ENCODE data around the gene RGS14. TPM values are rescaled to one million over a fixed set of nuclear protein-coding genes. Genes with fewer than 3 reads are reported as not detected.

RGS14 gene
- total RNA-seq, 2 donors from 2014 or later = 9.1 to 10.1 TPM

DNA sequence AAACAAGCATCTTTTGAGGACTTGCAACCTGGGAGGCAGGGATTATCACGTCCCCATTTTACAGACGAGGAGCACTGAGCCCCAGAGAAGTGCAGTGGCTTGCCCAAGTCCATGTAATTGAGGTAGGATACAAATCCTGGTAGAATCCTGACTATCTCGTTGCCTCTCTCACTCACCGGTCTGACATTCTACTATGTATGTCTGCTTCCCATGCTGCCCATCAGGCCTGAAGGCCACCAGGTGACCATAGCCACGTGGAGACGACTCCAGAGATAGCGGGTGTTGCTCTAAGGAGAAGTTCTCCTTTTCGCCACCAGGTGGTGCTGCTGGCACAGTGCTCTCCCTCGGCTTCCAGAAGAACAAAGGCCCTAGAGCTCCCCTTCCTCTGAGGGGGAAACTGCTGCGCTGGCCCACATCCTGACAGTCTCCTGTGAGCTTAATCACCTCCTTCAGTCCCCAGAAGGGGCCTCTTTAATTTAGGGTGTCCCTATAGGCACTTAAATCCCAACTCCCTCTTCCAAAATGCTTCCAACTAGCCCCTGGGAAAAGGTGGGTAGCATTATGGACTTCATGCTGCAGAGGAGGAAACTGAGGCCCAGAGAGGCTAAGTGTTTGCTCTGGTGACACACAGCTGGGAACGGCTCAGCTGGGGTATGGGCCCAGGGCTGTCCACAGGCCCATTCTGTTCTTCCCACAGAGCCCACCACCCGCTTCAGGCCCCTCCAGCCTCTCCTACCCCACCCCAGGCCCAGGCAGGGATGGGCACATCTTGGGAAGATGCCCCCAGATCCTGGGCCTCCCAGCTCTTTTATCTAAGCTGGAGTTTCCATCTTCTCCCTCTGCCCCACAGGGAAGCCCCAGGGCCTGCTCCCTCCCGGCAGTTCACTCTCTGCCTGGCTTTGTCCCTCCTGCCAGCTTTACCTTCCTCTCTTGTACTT lies 32.9 kb downstream of the RGS14 start:
- TF ChIP-seq, protein P1, sequence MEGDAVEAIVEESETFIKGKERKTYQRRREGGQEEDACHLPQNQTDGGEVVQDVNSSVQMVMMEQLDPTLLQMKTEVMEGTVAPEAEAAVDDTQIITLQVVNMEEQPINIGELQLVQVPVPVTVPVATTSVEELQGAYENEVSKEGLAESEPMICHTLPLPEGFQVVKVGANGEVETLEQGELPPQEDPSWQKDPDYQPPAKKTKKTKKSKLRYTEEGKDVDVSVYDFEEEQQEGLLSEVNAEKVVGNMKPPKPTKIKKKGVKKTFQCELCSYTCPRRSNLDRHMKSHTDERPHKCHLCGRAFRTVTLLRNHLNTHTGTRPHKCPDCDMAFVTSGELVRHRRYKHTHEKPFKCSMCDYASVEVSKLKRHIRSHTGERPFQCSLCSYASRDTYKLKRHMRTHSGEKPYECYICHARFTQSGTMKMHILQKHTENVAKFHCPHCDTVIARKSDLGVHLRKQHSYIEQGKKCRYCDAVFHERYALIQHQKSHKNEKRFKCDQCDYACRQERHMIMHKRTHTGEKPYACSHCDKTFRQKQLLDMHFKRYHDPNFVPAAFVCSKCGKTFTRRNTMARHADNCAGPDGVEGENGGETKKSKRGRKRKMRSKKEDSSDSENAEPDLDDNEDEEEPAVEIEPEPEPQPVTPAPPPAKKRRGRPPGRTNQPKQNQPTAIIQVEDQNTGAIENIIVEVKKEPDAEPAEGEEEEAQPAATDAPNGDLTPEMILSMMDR (IDR thresholded peaks at IDR 0.05) = peak; percentile 99
- Histone ChIP-seq H3K27me3 (no peaks in the 10 kb centered on the region), H3K36me3 (no peaks in the 10 kb centered on the region), H3K4me3 (no peak overlapping the region), H3K9me3 (no peaks in the 10 kb centered on the region), H3K27ac (peak overlapping the region; percentile 11), H3K9ac (ENCODE audit: low read depth in 2 of 2, low read length in 2 of 2) (peak overlapping the region in 1 of 2 donors; percentile 31), H3K4me1 (peaks cover 9% of the 10 kb centered on the region)
- DNase-seq = peak; percentile 90
- intact Hi-C loops (cut with DNase I) = loop anchor here (2.0 kb wide), 1 partner anchor 64 kb away; no protein-coding TSS in a partner anchor

DNA sequence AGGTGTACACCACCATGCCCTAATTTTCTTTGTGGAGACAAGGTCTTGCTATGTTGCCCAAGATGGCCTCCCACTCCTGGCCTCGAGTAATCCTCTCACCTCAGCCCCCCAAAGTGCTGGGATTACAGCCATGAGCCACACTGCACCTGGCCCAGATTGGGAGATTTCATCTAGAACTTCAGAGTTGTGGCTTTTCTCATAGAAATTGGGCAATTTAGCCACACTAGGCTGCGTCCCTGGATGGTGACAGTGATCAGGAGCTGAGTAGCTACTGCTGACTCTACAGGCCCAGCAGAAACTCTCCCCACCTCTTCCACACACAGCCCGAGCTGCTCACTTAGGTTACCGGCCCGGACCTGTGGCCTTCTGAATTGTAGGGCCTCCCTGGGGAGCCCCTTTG lies 35.0 kb downstream of the RGS14 start:
- intact Hi-C loops (cut with DNase I) = no loop called here
- H3K27me3 ChIP-seq = no peaks in the 10 kb centered on the region
- no peak overlapping the region for H3K4me3 ChIP-seq
- H3K36me3 ChIP-seq = no peaks in the 10 kb centered on the region
- TF ChIP-seq, protein P1 (IDR thresholded peaks at IDR 0.05) = no peak
- H3K9me3 ChIP-seq = no peaks in the 10 kb centered on the region
- no peak for DNase-seq
- peaks cover 9% of the 10 kb centered on the region for H3K4me1 ChIP-seq
- H3K9ac ChIP-seq (ENCODE audit: low read depth in 2 of 2, low read length in 2 of 2) = no peak overlapping the region
- H3K27ac ChIP-seq = no peak overlapping the region

DNA sequence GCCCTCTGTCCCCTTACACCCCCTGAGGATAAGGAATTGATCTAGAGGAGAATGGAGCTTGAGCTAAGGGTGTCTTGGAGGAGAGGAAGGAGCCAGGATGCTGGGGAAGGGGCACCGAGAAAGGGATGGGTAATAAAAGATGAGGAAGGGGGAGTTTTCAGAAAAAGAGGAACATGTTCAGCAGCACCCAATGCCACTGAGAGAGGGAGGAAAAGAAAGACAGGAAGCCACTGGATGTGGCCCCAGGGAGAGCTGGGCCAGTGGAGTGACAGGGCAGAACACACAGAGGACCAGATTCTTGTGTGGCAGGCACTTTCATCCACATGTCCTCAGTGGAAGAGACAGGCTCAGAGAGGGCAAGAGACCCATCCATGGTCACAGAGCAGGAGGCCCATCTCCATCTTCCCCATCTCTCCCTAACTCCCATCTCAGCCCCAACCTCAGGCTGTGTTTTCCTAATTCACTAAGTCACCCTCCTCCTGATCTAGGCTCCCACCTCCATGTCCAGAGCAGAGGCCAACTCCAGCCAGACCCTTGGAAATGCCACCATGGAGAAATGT lies 35.6 kb downstream of the RGS14 start:
- TF ChIP-seq, protein P1 (IDR thresholded peaks at IDR 0.05) = no peak
- no peaks in the 10 kb centered on the region for H3K9me3 ChIP-seq
- H3K27me3 ChIP-seq = no peaks in the 10 kb centered on the region
- H3K36me3 ChIP-seq = no peaks in the 10 kb centered on the region
- intact Hi-C loops (cut with DNase I) = no loop called here
- peaks cover 9% of the 10 kb centered on the region for H3K4me1 ChIP-seq
- no peak for DNase-seq
- no peak overlapping the region for H3K27ac ChIP-seq
- H3K9ac ChIP-seq (ENCODE audit: low read depth in 2 of 2, low read length in 2 of 2) = no peak overlapping the region
- no peak overlapping the region for H3K4me3 ChIP-seq

DNA sequence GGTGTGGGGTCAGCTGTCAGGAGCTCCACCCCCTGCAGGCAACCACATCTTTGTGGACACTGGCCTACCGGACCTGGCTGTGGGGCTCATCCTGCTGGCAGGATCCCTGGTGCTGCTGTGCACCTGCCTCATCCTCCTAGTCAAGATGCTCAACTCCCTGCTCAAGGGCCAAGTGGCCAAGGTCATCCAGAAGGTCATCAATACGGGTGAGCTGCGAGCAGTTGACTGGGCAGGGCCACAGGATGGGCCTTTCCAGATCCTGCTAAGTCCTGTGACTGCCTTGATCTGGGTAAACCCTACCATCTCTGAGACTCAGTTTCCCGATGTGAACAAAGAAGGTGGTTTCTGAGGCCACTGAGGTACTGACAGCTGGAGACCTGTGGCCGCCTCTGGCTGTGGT lies 36.3 kb downstream of the RGS14 start:
- intact Hi-C loops (cut with DNase I) = no loop called here
- no peaks in the 10 kb centered on the region for H3K9me3 ChIP-seq
- peaks cover 9% of the 10 kb centered on the region for H3K4me1 ChIP-seq
- no peak overlapping the region for H3K27ac ChIP-seq
- no peak overlapping the region for H3K4me3 ChIP-seq
- TF ChIP-seq, protein P1 (IDR thresholded peaks at IDR 0.05) = no peak
- H3K27me3 ChIP-seq = no peaks in the 10 kb centered on the region
- no peaks in the 10 kb centered on the region for H3K36me3 ChIP-seq
- DNase-seq = no peak
- no peak overlapping the region for H3K9ac ChIP-seq (ENCODE audit: low read depth in 2 of 2, low read length in 2 of 2)

DNA sequence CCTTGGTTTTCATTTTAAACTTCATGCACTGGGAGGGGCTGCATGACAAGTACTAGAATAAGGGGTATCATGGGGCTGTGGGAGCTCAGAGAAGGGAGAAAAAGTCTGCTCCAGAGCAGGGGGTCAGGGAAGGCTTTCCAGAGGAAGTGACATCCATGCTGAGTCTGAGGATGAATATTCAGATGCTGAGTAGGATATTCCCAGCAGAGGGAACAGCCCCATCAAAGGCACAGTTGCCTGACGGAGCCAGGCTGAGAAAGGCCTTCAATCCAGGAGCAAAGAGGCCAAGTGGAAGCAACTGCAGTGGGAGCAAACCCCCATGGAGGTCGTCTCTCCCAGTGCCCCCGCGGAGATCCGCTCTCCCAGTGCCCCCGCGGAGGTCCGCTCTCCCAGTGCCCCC lies 38.4 kb downstream of the RGS14 start:
- DNase-seq = no peak
- Histone ChIP-seq H3K4me3 (no peak overlapping the region), H3K27ac (no peak overlapping the region), H3K4me1 (peaks cover 5% of the 10 kb centered on the region), H3K9me3 (no peaks in the 10 kb centered on the region), H3K36me3 (no peaks in the 10 kb centered on the region), H3K9ac (ENCODE audit: low read depth in 2 of 2, low read length in 2 of 2) (no peak overlapping the region), H3K27me3 (peaks cover 6% of the 10 kb centered on the region)
- TF ChIP-seq, protein P1 (IDR thresholded peaks at IDR 0.05) = no peak
- intact Hi-C loops (cut with DNase I) = no loop called here
